ENCODE data around the gene HOXA3. TPM values are rescaled to one million over a fixed set of nuclear protein-coding genes. Genes with fewer than 3 reads are reported as not detected.

Gene HOXA3
- total RNA-seq, 1 experiment from 2014 or later = not detected

DNA sequence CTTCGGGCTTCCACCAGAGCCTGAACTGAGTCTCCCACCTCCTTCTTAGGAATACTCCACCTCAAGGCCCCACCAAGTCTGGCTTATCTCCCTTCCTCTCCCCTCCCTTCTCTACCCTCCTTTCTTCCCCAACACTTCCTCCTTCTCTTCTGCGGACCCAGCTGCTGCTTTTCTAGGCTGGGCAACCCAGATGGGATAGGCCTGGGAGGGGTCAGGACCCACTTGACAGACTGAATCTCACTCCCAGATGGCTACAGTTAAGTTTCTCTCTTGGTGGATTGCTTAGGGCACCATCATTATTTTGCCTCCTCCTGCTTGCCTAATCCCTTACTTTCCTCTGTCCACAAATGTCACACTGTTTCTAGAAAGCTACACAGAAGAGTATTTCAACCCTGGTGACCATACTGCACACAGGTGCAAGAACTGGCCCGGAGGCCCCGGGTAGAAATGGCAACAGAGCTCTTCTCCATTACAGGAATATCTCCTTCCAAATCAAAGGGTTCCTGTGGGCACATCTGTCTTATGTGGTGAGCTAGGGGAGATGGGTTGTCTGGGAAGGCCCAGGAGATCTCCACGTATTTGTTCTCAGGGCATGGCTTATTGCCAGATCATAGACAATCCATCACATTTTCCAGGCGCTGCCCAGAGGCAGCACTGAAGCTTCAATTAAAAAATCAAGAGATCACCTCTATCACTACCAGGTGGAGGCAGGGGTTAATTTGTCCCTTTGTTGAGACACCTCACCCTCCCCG is 37.8 kb upstream of the HOXA3 start:
- ATAC-seq = no peak
- Mint-ChIP-seq H3K36me3 (0 out of 2 replicates have a peak, but pooled peaks cover 3% of the 10 kb centered on the region), H3K27me3 (ENCODE audit: low read depth) (peaks cover 100% of the 10 kb centered on the region), H3K4me3 (no peak overlapping the region), H3K4me1 (peaks cover 44% of the 10 kb centered on the region), H3K27ac (no peak overlapping the region), H3K9me3 (no peaks in the 10 kb centered on the region)
- CTCF ChIA-PET = interaction anchor here (1.2 to 5.5 kb wide), 2 partner anchors 11 to 16 kb away, joined by 3 to 34 read pairs; partner anchors contain the start of gene HOXA10
- POLR2A ChIA-PET = no interaction called here
- DNase-seq (ENCODE audit: low spot score) = no peak
- TF ChIP-seq TEAD1 (CRISPR knock-in tag; IDR thresholded peaks at IDR 0.05) = no peak
- no peak for TF ChIP-seq MYBL2 (CRISPR knock-in tag; IDR thresholded peaks at IDR 0.05)
- no peak for TF ChIP-seq RORB (CRISPR knock-in tag; IDR thresholded peaks at IDR 0.05)
- TF ChIP-seq NR2C2 (CRISPR knock-in tag; IDR thresholded peaks at IDR 0.05) = no peak
- TF ChIP-seq, protein P1, sequence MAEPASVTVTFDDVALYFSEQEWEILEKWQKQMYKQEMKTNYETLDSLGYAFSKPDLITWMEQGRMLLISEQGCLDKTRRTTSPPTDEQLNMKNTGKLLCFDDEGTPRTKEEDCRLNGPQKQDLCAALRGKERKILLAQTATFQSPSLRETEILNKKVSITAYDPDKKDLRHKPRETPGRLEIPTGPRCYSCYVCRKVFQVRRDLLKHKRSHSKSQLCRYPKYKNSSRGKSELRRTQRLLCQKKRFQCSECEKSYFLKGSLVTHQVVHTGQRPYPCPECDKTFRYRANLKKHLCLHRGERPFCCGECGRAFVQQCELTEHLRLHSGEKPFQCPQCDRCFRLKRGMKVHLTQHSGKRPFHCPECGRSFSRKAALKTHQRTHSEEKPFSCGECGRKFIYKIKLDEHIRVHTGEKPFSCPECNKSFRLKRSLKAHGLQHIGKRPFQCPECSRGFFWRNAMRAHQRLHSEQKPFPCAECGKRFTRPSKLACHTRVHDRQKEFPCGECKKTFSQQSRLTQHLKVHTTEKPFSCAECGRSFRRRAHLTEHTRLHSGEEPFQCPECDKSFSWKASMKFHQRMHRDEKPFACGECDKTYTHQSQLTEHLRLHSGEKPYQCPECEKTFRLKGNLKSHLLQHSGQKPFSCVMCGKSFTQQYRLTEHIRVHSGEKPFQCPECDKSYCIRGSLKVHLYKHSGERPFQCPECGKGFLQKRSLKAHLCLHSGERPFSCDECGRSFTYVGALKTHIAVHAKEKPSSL (CRISPR knock-in tag; conservative IDR thresholded peaks at IDR 0.05) = no peak
- TF ChIP-seq NFYB (CRISPR knock-in tag; conservative IDR thresholded peaks at IDR 0.05; ENCODE audit: low read depth) = no peak
- TF ChIP-seq, protein P2, sequence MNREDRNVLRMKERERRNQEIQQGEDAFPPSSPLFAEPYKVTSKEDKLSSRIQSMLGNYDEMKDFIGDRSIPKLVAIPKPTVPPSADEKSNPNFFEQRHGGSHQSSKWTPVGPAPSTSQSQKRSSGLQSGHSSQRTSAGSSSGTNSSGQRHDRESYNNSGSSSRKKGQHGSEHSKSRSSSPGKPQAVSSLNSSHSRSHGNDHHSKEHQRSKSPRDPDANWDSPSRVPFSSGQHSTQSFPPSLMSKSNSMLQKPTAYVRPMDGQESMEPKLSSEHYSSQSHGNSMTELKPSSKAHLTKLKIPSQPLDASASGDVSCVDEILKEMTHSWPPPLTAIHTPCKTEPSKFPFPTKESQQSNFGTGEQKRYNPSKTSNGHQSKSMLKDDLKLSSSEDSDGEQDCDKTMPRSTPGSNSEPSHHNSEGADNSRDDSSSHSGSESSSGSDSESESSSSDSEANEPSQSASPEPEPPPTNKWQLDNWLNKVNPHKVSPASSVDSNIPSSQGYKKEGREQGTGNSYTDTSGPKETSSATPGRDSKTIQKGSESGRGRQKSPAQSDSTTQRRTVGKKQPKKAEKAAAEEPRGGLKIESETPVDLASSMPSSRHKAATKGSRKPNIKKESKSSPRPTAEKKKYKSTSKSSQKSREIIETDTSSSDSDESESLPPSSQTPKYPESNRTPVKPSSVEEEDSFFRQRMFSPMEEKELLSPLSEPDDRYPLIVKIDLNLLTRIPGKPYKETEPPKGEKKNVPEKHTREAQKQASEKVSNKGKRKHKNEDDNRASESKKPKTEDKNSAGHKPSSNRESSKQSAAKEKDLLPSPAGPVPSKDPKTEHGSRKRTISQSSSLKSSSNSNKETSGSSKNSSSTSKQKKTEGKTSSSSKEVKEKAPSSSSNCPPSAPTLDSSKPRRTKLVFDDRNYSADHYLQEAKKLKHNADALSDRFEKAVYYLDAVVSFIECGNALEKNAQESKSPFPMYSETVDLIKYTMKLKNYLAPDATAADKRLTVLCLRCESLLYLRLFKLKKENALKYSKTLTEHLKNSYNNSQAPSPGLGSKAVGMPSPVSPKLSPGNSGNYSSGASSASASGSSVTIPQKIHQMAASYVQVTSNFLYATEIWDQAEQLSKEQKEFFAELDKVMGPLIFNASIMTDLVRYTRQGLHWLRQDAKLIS (CRISPR knock-in tag; IDR thresholded peaks at IDR 0.05; ENCODE audit: borderline replicate concordance) = no peak
- no peak for TF ChIP-seq GRHL2 (CRISPR knock-in tag; IDR thresholded peaks at IDR 0.05; ENCODE audit: insufficient replicate concordance, severe bottlenecking)
- TF ChIP-seq ESRRA (CRISPR knock-in tag; IDR thresholded peaks at IDR 0.05; ENCODE audit: borderline replicate concordance) = no peak
- TF ChIP-seq, protein P3, sequence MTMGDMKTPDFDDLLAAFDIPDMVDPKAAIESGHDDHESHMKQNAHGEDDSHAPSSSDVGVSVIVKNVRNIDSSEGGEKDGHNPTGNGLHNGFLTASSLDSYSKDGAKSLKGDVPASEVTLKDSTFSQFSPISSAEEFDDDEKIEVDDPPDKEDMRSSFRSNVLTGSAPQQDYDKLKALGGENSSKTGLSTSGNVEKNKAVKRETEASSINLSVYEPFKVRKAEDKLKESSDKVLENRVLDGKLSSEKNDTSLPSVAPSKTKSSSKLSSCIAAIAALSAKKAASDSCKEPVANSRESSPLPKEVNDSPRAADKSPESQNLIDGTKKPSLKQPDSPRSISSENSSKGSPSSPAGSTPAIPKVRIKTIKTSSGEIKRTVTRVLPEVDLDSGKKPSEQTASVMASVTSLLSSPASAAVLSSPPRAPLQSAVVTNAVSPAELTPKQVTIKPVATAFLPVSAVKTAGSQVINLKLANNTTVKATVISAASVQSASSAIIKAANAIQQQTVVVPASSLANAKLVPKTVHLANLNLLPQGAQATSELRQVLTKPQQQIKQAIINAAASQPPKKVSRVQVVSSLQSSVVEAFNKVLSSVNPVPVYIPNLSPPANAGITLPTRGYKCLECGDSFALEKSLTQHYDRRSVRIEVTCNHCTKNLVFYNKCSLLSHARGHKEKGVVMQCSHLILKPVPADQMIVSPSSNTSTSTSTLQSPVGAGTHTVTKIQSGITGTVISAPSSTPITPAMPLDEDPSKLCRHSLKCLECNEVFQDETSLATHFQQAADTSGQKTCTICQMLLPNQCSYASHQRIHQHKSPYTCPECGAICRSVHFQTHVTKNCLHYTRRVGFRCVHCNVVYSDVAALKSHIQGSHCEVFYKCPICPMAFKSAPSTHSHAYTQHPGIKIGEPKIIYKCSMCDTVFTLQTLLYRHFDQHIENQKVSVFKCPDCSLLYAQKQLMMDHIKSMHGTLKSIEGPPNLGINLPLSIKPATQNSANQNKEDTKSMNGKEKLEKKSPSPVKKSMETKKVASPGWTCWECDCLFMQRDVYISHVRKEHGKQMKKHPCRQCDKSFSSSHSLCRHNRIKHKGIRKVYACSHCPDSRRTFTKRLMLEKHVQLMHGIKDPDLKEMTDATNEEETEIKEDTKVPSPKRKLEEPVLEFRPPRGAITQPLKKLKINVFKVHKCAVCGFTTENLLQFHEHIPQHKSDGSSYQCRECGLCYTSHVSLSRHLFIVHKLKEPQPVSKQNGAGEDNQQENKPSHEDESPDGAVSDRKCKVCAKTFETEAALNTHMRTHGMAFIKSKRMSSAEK (CRISPR knock-in tag; IDR thresholded peaks at IDR 0.05; ENCODE audit: borderline replicate concordance) = no peak

DNA sequence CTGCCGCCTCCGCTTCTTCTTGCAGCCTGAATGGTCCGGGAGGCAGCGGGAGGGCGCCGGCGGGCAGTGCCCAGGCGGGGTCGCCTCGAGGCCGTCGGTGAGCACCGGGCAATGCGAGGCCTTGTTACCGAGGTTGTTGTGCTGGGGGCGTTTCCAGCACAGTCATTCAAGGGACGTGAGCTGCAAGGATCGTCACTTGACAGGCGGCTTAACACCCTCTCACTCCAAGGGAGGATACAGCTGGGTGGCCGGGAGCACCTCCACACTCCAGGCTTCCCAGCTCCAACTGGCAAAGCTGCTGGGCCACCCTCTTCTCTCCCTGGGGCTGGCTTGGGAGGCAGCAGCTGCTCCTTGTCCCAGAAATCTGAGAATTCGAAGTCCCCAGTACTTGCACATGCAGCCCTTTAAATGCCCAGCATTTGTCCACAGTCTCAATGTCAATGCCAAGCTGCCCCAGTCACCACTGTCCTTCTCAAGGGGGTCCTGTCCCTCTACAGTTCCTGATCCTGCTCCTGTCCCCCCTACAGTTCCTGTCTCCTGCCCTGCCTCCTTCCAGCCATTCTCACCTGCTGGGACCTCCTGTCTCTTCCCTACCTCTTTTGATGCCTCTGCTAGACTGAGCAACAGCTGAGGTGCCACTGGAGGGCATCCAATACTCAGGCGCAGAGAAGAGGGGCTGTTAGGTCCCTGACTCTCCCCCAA is 37.1 kb upstream of the HOXA3 start:
- Mint-ChIP-seq H3K4me1 (peaks cover 50% of the 10 kb centered on the region), H3K9me3 (no peaks in the 10 kb centered on the region), H3K4me3 (0 out of 2 replicates have a peak overlapping the region, but pooled peaks have one; percentile 31), H3K27me3 (ENCODE audit: low read depth) (peaks cover 100% of the 10 kb centered on the region), H3K36me3 (0 out of 2 replicates have a peak, but pooled peaks cover 3% of the 10 kb centered on the region), H3K27ac (no peak overlapping the region)
- CTCF ChIA-PET = interaction anchor here (1.2 to 5.5 kb wide), 2 partner anchors 10 to 15 kb away, joined by 3 to 34 read pairs; partner anchors contain the start of gene HOXA10
- DNase-seq (ENCODE audit: low spot score) (no peak), ATAC-seq (no peak; the same call in 1 of the 2 replicates)
- POLR2A ChIA-PET = no interaction called here
- no peak for TF ChIP-seq SOX15 (CRISPR knock-in tag; IDR thresholded peaks at IDR 0.05)
- no peak for TF ChIP-seq NR1H2 (CRISPR knock-in tag; IDR thresholded peaks at IDR 0.05)
- no peak for TF ChIP-seq ZNF671 (CRISPR knock-in tag; IDR thresholded peaks at IDR 0.05)
- TF ChIP-seq OVOL2 (CRISPR knock-in tag; IDR thresholded peaks at IDR 0.05; ENCODE audit: borderline replicate concordance) = no peak
- no peak for TF ChIP-seq NR2C2 (CRISPR knock-in tag; IDR thresholded peaks at IDR 0.05)
- no peak for TF ChIP-seq HMGA2 (CRISPR knock-in tag; IDR thresholded peaks at IDR 0.05)
- TF ChIP-seq, protein P4, sequence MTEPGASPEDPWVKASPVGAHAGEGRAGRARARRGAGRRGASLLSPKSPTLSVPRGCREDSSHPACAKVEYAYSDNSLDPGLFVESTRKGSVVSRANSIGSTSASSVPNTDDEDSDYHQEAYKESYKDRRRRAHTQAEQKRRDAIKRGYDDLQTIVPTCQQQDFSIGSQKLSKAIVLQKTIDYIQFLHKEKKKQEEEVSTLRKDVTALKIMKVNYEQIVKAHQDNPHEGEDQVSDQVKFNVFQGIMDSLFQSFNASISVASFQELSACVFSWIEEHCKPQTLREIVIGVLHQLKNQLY (CRISPR knock-in tag; IDR thresholded peaks at IDR 0.05) = no peak
- no peak for TF ChIP-seq IRF2 (CRISPR knock-in tag; IDR thresholded peaks at IDR 0.05; ENCODE audit: borderline replicate concordance, low read depth)
- TF ChIP-seq SP1 (CRISPR knock-in tag; conservative IDR thresholded peaks at IDR 0.05) = no peak
- TF ChIP-seq, protein P5, sequence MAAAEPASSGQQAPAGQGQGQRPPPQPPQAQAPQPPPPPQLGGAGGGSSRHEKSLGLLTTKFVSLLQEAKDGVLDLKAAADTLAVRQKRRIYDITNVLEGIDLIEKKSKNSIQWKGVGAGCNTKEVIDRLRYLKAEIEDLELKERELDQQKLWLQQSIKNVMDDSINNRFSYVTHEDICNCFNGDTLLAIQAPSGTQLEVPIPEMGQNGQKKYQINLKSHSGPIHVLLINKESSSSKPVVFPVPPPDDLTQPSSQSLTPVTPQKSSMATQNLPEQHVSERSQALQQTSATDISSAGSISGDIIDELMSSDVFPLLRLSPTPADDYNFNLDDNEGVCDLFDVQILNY (CRISPR knock-in tag; IDR thresholded peaks at IDR 0.05) = no peak

Data from WTC11 (cell line).